Fibroblast of peridontal ligament (primary cell): Measurements from ENCODE around the gene ADAMTSL3.

ENCODE experiments used
- DNase-seq: peaks from one replicate; pipeline ENCODE4 v3.0.0-alpha.2; 2010; ENCODE audit errors: extremely low read depth

ADAMTSL3 gene

GRCh38 chr15:83654379-83655236, 685 bp downstream of the ADAMTSL3 start:
- no peak for DNase-seq

- DNase-seq, result no peak
Measured at GRCh38 chr15:83655237-83655616, 1.3 kb downstream of the ADAMTSL3 start.

GRCh38 chr15:83656192-83656591, 2.3 kb downstream of the ADAMTSL3 start:
- DNase-seq, result no peak

GRCh38 chr15:83656943-83657528, 3.1 kb downstream of the ADAMTSL3 start:
- DNase-seq, result no peak

- no peak for DNase-seq
Measured at GRCh38 chr15:83657549-83657948, 3.6 kb downstream of the ADAMTSL3 start.

GRCh38 chr15:83658430-83659416, 4.8 kb downstream of the ADAMTSL3 start:
- no peak for DNase-seq

GRCh38 chr15:83659417-83659812, 5.5 kb downstream of the ADAMTSL3 start:
- no peak for DNase-seq

- DNase-seq, result no peak
Measured at GRCh38 chr15:83665480-83665879, 11.6 kb downstream of the ADAMTSL3 start.

- DNase-seq, result no peak
Measured at GRCh38 chr15:83670672-83671229, 16.8 kb downstream of the ADAMTSL3 start.

GRCh38 chr15:83671603-83672002, 17.7 kb downstream of the ADAMTSL3 start:
- DNase-seq, result no peak

GRCh38 chr15:83673385-83673784, 19.5 kb downstream of the ADAMTSL3 start:
- DNase-seq, result no peak

- DNase-seq, result no peak
Measured at GRCh38 chr15:83682476-83683088, 28.7 kb downstream of the ADAMTSL3 start.

GRCh38 chr15:83685916-83686332, 32.0 kb downstream of the ADAMTSL3 start:
- no peak for DNase-seq

GRCh38 chr15:83688201-83688600, 34.3 kb downstream of the ADAMTSL3 start:
- no peak for DNase-seq

GRCh38 chr15:83690676-83691075, 36.8 kb downstream of the ADAMTSL3 start:
- no peak for DNase-seq

- DNase-seq, result no peak
Measured at GRCh38 chr15:83692746-83693581, 39.0 kb downstream of the ADAMTSL3 start.

- no peak for DNase-seq
Measured at GRCh38 chr15:83694015-83694414, 40.1 kb downstream of the ADAMTSL3 start.

GRCh38 chr15:83694536-83694935, 40.6 kb downstream of the ADAMTSL3 start:
- DNase-seq, result no peak

GRCh38 chr15:83695246-83695645, 41.3 kb downstream of the ADAMTSL3 start:
- no peak for DNase-seq

- DNase-seq, result no peak
Measured at GRCh38 chr15:83695901-83696425, 42.0 kb downstream of the ADAMTSL3 start.
